ENCODE measurements around the gene FBXO10. TPM values are rescaled to one million over a fixed set of nuclear protein-coding genes. Genes with fewer than 3 reads are reported as not detected.
"Not testable (repeated sequence)": the region's sequence is repeated elsewhere in the genome, so short reads cannot be mapped to it uniquely, and the experiment has no call there.

FBXO10 gene
- total RNA-seq, 1 donor from 2014 or later, result 13.2 TPM

- Histone ChIP-seq H3K4me3 (ENCODE audit: low read depth, low read length) (no peak overlapping the region), H3K36me3 (ENCODE audit: control insufficient read depth, insufficient read depth, low read length) (no peaks in the 10 kb centered on the region), H3K27me3 (ENCODE audit: control insufficient read depth, insufficient read depth, low read length) (no peaks in the 10 kb centered on the region)
- DNase-seq (ENCODE audit: low read depth), result no peak
- no peak for TF ChIP-seq CTCF (IDR thresholded peaks at IDR 0.05; ENCODE audit: insufficient read depth, low read length, poor library complexity, severe bottlenecking)
Measured at GRCh38 chr9:37474438-37474837, 101.7 kb downstream of the FBXO10 start.

DNA sequence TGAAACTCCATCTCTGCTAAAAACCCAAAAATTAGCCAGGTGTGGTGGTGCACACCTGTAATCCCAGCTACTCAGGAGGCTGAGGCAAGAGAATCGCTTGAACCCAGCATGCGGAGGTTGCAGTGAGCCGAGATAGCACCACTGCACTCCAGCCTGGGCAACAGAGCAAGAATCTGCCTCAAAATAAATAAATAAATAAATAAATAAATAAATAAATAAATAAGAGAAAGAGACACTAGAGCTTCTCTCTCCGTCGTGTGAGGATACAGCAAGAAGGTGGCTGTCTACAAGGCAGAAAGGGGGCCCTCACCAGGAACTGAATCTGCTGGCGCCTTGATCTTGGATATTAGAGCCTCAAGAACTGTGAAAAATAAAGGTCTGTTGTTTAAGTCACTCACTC lies 102.2 kb downstream of the FBXO10 start:
- H3K4me3 ChIP-seq (ENCODE audit: low read depth, low read length); H3K36me3 ChIP-seq (ENCODE audit: control insufficient read depth, insufficient read depth, low read length); DNase-seq (ENCODE audit: low read depth); H3K27me3 ChIP-seq (ENCODE audit: control insufficient read depth, insufficient read depth, low read length): not testable (repeated sequence)

GRCh38 chr9:37471942-37472684 lies 104.1 kb downstream of the FBXO10 start:
- Histone ChIP-seq H3K27me3 (ENCODE audit: control insufficient read depth, insufficient read depth, low read length) (no peaks in the 10 kb centered on the region), H3K36me3 (ENCODE audit: control insufficient read depth, insufficient read depth, low read length) (no peaks in the 10 kb centered on the region), H3K4me3 (ENCODE audit: low read depth, low read length) (peak overlapping the region; percentile 40)
- TF ChIP-seq CTCF (IDR thresholded peaks at IDR 0.05; ENCODE audit: insufficient read depth, low read length, poor library complexity, severe bottlenecking), result no peak
- DNase-seq (ENCODE audit: low read depth), result peak; percentile 93

GRCh38 chr9:37468620-37469019 lies 107.6 kb downstream of the FBXO10 start:
- no peak overlapping the region for H3K4me3 ChIP-seq (ENCODE audit: low read depth, low read length)
- H3K27me3 ChIP-seq (ENCODE audit: control insufficient read depth, insufficient read depth, low read length), result no peaks in the 10 kb centered on the region
- TF ChIP-seq CTCF (IDR thresholded peaks at IDR 0.05; ENCODE audit: insufficient read depth, low read length, poor library complexity, severe bottlenecking), result no peak
- no peaks in the 10 kb centered on the region for H3K36me3 ChIP-seq (ENCODE audit: control insufficient read depth, insufficient read depth, low read length)
- DNase-seq (ENCODE audit: low read depth), result no peak

DNA sequence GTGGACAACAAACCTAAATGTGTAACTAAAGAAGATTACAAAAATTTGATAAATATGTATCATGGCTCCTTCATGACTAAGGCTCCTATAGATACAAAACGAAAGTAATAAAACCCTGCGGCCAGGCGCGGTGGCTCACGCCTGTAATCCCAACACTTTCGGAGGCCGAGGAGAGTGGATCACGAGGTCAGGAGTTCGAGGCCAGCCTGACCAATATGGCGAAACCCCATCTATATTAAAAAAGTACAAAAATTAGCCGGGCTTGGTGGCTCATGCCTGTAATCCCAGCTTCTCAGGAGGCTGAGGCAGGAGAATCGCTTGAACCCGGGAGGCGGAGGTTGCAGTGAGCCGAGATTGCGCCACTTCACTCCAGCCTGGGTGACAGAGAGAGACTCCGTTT lies 108.7 kb downstream of the FBXO10 start:
- H3K36me3 ChIP-seq (ENCODE audit: control insufficient read depth, insufficient read depth, low read length); H3K27me3 ChIP-seq (ENCODE audit: control insufficient read depth, insufficient read depth, low read length); H3K4me3 ChIP-seq (ENCODE audit: low read depth, low read length); DNase-seq (ENCODE audit: low read depth): not testable (repeated sequence)

DNA sequence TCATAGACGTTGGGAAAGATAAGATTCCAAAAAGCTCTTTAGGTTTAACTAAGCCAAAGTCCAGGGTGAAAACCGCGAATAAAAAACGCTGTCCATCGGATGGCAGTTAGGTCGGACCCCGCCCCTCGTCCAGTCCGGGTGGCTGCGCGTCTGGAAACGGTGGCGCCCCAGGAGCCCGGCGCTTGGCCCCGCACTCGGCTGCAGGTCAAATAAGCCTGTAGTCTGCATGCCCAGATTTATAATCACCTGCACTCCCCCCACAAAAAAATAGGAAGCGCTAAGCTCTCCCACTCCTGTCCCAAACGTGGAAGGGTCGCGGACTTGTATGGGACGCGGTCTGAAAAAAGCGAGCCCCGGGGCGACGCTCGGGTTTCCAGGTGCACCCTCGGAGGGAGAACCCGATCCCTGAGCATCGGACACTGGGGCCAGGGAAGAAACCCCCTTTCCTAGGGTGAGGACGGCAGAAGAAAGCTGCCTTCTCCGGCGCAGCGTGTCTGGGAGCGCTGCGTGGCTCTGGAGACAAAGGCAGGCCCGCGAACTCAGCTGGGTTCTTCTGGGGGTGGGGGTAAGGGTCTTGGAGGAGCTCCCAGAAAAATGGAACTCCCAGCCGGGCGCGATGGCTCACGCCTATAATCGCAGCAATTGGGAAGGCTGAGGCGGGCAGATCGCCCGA lies 110.0 kb downstream of the FBXO10 start:
- no peak for DNase-seq (ENCODE audit: low read depth)
- no peak for TF ChIP-seq CTCF (IDR thresholded peaks at IDR 0.05; ENCODE audit: insufficient read depth, low read length, poor library complexity, severe bottlenecking)
- H3K4me3 ChIP-seq (ENCODE audit: low read depth, low read length), result peak overlapping the region; percentile 52
- H3K36me3 ChIP-seq (ENCODE audit: control insufficient read depth, insufficient read depth, low read length), result no peaks in the 10 kb centered on the region
- H3K27me3 ChIP-seq (ENCODE audit: control insufficient read depth, insufficient read depth, low read length), result no peaks in the 10 kb centered on the region
